HUDEP-2 (cell line): ENCODE measurements around the gene ERC2.

Experiments used
- DNase-seq, 76 experiments: peaks; one replicate each; lab custom pipeline; 2025; ENCODE audit not compliant: unreplicated experiment in 76 of 76; lab: John Stamatoyannopoulos, UW

ERC2 gene

DNA sequence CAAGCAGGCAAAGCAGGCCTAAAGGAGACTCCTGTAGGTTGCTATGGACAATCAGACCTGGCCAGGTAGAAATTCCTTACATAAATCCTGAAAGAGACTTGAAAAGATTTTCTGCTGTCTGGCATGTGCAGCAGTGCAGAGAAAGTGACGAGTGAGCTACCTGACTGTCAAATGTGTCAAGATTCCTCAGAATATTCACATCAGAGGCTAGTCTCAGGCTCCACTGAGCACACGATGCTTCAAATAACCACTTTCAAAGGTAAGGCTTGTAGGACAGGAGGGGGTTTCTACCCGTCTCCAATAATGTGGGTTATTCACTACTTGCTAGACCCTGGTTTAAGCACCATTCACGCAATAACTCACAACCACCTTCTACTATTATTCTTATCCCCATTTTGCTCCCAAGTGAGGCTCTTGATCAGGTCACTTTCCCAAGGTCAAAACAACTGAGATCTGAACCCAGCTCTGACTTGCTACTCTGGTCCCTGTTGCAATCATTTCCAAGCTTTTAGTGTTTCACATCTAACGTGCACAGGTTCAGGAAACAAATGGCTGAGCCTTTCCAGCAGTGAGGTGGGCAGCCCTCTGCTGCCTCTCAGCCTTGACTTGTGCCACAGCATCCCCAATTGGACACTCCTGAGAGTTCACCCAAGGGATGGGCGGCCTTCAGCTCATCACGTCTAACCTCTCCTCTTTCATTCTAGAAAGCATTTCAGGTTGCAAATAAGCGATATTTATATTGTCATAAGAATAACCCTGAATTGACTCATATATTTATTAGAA lies 651.3 kb downstream of the ERC2 start:
- DNase-seq, result peak in 1 of 76 experiments; percentile 1

DNA sequence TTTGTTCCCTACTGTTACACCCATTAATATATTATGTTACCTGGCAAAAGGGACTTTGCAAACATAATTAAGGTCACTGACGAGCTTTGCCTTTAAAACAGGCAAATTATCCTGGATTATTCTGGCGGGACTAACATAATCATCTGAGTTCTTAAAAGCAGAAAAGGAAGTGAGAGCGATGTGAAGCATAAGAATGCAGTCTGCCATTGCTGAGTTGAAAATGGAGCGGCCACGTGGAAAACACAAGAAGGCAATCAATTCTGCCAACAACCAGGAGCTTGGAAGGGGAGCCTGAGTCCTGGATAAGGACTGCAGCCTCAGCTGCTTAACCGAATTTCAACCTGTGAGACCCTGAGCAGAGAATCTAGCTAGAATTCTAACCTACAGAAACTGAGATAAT lies 653.0 kb downstream of the ERC2 start:
- DNase-seq, result no peak

DNA sequence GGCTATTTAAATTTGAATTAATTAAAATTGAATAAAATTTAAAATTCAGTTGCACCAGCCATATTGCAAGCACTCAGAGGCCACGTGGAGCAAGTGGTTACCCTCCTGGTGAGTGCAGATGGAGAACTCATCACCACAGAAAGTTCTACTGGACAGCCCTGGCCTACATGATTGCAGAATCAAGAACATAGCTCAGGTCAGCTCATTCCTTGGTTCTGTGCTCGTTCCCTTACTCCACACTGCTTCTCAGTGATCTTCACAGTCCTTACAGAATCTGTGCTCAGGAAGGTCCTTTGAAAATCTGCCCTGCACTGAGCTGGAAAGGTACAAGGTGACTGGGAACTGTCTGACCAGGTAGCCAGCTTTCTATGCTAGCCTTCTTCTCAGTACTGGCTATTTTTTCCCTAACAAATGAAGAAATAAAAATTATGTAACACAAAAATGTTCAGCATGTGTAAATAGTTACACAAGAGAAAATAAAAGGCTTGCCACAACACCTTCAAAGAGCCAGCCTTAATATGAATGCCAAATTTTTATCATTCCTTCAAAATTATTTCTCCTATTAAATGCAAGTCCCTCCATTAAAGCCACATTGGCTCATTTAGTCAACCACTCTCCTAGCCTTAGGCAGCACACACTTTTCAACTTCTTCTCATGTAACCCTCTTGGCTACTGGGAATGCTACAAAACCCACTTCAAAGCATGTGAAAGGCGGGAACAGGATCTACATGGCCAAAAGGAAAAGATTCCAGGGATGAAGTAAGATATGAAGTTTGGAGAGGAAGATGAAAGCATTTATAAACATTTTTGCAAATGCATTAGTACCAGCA lies 654.8 kb downstream of the ERC2 start:
- DNase-seq, result no peak

DNA sequence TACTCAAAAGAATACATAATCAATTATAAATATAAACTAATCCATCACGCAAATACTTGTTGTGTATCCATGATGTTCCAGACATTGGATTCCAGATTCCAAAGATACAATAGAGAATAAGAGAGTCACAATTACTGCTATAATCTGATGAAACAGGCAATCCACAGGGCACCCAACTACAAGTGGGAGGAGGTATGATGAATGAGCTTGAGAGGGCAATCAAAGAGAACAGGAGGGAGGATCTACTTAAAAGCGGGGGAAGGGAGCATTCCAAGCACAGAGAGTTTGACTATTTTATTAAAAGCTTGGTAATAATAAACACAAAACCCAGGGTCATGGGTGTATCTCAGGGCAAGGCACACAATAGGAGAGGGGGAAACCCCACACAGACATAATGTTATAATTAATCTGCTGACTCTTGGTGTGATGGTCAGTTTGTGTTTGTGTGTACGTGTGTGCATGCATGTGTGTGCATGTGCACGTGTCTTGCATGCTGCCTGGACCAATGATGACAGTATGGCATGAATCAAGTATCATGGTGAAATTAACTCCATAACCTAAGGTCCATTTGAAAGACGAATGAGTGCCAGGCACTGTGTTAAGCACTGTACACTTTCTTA lies 655.8 kb downstream of the ERC2 start:
- DNase-seq, result no peak

DNA sequence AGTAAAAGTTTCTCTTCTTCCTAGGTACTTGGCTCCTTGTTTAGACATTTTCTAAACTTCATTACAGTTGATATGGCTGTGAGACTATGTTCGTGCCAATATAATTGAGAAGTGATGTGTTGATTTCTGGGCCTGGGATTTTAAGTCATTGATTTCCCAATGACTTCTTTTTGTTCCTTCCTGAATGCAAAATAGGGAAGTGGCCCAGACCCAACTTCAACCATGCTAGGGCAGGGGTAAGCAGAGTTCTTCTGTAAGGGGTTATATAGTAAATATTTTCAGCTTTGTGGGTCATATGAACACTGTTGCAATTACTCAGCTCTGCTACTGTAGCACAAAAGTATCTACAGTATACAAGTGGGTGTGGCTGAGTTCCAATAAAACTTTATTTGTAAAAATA lies 661.1 kb downstream of the ERC2 start:
- DNase-seq, result no peak

DNA sequence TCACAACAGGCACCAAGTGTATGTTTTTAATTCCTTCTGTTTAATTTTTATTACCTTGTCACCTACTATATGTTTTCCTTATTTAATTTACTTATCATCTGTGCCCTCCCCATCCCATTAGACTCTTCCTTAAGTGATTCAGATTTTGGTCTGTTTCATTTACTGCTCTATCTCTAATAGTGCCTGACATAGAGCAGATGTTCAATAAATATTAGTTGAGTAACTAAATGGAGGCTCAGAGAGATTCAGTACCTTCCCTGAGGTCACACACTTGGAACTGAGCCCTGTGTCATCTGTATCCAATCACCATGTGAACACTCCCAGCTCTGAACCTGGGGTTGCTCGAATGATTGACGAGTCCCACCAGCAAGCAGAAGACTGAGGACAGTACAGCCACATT lies 663.1 kb downstream of the ERC2 start:
- DNase-seq, result no peak

DNA sequence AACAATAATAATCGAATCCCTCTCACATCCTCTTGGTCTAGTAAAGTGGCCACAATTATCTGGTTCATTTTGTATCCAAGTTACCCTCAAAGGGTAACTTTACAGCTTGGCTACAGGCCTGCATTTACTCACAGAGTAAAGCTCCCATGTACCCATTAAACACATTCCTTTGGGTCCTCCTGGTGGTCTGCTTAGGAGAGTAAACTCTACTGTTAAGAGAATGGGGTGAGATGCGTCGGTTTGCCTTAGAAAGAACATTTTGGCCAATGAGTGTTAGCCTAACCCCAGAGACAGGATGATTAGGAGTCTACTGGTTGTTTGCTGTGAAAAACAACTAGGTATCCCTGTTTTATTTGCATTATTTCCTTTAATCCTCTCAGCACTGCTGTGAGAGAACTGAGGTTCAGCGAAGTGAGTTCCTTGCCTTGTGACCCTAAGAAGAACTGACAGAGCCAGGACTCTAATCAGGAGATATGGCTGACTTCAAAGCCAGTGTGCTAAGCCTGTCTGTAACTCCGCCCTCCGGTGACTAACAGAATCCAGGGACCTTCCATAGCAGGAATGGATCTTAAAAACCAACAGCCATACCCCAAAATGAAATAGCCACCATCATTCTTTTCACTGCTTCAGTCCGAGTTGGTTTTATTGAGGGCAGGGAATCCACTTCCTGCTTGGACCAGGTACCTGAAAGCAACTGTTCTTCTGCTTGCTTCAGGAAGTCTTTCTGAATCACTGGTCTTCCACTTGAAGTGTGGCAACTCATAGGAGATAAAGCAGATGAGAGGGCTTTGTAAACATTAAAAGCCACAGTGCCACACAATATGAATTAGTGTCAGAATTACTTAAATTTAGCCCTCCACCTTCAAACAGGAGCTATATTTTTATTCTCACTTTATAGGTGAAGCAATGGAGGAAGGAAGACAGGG lies 663.8 kb downstream of the ERC2 start:
- DNase-seq, result no peak

DNA sequence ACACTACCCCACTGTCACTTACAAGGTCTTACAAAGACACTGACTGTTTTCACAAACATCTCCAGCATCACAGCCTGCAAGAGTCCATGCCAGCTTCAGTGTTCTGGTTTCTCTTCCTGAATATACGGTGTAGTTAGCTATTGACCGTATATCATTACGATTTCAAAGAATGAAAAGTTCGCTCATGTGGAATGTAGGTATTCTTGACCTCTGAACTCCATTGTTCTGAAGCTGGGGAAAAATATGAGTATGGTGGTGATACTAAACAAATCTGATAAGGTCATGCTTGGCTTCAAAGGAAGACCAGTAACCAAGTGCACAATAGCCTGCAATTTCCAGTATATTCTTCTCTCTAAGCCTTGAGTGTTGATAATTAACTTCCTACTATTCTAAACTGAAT lies 665.5 kb downstream of the ERC2 start:
- no peak for DNase-seq

DNA sequence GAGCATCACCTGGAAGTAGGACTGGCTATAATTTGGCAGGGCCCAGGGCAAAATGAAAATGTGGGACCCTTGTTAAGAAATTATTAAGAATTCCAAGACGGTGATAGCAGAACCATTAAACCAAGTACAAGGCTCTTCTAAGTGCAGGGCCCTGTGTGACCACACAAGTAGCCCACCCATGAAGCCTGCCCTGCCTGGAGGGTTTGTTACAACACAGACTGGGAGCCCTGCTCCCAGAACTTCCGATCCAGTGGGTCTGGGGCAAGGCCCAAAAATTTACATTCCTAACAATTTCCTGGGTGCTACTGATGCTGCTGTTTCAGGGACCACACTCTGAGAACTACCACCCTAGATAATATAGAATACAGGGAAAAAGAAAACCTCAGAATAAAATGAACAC lies 666.6 kb downstream of the ERC2 start:
- no peak for DNase-seq

DNA sequence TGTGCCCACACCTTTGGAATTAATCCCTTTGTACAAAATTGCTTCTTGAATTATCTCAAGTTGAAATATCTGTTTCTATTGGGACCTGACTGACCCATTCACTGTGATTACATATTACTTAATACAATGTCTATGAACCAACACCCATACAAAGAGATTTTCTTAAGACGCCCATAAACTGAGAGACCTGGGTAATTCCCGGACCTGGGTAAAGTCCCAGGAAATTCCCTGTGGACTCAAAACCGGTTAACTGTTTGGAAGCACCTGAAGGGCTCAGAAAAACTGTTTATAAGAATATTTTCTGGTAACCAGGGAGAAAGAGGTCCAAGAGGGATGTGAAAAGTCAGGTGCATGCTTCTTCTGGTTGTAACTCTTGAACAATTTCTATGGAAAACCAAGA lies 667.2 kb downstream of the ERC2 start:
- DNase-seq, result no peak

DNA sequence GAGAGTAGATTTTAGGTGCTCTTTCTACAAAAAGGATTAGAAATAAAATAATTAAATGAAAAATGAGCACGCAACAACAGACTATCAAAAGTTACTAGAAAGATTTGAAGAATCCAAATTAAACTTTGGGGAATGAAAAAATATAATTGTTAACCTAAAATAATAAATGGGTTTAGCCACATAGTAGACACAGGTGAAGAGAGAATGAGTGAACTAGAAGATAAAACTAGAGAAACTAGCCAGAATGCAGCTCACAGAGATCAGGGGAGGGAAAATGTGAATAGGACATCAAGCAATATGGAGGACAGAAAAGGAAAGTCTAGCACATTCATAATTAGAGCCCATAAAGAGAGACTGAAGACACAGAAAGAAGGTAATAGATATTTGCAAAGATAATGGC lies 670.5 kb downstream of the ERC2 start:
- DNase-seq, result no peak

DNA sequence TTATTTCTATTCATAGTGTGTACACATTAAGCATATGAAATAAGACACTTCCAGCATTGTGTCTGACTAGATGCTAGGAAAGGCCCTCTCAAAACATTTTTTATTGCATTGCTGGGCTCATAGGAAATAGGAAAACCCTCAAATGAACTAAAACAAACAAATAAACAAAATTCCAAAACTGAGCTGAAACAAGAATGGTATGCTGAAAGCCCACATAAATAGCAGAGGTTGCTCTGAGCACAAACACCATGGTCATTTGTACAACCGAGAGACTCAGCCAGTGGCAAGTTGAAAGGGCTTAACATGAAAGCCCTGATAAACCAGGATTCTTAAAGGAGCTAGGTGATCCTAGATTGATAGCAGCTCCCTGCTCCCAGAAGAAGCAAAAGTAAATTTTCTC lies 671.2 kb downstream of the ERC2 start:
- DNase-seq, result no peak

DNA sequence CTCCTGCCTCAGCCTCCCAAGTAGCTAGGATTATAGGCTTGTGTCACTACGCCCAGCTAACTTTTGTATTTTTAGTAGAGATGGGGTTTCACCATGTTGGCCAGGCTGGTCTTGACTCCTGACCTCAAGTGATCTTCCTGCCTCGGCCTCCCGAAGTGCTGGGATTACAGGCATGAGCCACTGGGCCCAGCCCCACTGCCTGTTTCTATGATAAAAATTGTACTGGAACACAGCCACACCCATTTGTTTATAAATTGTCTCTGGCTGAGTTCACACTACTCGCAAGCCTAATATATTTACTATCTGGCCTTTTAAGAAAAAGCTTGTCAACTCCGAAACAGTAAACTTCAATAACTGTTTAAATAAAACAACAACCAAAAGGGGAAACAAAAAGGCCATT lies 671.7 kb downstream of the ERC2 start:
- no peak for DNase-seq

DNA sequence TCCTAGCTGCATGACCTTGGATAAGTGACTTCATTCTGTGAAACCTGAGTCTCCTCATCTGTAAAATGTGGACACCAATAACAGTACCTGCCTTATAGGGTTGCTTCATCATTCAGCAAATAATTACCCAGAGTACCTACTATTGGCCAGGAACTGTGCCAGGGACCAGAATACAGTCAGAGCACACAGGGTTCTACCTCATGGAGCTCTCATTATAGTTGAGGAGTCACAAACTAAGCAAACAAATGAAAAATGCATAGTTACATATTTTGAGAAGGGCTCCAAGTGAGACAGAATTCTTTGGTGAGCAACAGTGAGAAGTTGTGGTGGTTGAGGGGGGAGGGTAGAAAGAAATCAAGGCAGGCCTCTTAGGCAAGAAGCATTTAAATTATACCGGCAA lies 672.5 kb downstream of the ERC2 start:
- no peak for DNase-seq

DNA sequence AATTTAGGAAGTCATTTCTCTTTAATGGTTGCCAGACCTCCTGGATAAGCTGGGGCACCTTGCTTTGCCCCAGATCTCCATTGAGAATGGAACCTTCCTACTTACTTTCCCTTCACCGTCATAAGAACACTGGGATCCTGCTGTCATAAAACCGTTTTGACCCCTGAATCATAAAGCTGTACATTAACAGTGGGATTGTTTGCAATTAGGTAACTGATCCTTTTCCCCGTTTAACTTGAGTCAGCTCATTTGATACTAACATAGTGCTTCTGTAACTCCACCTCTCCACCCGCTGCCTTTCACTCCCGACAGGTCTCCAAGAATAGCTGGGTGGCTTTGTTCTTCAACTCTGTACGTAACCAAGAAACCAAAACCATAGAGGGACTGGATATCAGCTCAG lies 673.0 kb downstream of the ERC2 start:
- DNase-seq, result no peak

DNA sequence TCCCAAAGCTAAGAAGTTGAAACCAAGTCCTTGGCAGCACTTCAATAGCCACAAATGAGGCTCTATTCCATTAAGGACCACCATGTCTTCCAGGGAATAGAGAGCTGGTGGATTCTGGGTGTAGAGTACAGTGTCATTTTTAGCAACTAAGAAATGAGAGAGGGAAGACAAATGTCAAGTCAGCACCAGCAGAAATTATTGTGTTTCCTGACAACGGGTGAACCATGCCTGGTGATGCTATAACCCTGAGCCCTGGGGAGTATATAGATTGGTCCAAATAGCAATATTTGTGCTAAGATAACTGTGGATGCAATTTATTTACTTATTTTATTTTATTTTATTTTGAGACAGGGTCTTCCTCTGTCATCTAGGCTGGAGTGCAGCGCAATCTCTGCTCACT lies 675.5 kb downstream of the ERC2 start:
- no peak for DNase-seq

DNA sequence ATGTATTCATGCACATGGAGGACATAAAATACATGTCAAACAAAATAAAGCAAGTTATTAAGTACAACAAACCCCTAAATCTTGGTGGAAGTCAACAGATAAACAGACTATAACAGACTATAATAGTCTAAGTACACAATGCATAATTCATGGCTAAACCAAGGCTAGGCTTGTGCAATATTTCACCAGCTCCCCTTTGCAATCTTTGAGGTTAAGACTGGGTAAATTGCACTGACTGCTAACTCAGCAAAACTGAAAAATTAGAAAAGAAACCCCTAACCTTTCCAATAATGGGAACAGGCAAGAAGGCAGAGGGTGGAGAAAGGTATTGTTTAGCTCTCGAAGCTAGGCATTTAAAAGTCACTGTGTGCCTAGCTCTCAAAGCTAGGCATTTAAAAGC lies 676.3 kb downstream of the ERC2 start:
- no peak for DNase-seq

DNA sequence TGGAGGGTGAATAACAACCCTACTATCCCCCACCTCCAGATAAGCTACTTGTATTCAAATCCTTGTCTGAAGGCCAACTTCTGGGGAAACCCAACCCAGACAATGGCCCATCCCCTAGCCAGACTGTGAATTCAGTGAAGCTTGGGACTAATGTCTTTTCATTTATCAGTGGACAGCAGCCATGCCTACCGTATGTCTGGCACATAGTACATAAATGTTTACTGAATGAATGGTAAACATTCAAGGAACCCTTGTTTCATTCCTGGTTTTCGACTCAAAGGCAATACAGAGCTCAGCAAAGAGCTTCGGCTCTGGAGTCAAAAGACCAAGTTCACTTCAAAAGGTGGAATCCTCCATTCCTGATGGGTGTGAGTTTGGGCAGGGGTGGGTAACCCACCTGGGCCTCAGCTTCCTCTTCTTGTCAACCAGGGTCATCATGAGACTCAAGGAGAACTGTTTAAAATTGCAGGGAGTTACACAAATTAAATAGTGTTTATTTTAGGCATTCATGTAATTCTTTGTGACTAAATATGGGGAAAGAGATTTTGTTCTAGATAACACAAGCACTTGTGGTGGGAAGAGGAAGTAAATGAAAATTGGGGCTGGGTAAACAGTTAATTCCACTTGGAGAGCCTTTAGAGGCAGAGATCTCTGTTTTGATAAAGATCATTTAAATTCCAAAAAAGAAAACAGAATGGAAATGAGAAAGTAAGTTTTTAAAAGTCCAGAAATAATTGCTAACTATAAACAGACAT lies 677.5 kb downstream of the ERC2 start:
- DNase-seq, result no peak

DNA sequence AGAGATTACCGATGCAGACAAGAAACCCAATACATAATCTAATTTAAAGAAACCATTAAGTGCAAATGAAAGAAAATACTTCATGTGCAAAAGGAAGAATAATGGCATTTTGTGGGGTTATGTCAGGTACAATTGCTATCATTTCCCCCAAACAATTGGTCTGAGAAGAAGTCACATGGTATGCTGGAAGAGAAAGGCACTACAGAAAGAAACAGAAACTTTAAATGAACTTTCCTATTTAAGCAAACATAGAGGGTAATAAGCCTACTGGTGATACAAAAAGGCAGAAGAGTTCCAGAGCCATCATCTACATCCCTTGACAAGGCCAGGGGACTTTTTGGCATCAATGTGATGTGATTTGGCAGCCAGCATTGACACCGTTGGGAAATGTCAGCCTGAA lies 678.8 kb downstream of the ERC2 start:
- no peak for DNase-seq

DNA sequence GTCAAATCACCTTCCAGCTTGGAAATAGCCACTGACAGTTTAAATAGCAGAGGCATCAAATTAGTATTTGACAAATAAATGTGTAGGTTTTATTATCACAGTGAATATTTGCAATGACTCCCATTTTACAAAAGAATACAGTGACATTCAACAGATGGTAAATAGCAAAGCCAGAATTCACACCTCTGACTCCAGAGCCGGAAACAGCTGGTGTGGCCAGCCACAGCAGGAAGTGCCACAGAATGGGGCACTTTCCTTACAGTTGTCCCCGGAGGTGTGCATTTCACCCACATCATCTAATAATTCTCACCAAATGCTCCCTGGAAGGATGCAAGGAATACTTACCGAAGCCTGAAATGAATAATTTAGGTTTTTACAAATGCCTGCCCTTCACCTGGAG lies 685.5 kb downstream of the ERC2 start:
- no peak for DNase-seq
